A673 (cell line): ENCODE results near the gene NLGN1. TPM values are rescaled to one million over a fixed set of nuclear protein-coding genes. Genes with fewer than 3 reads are reported as not detected.
"Not testable (repeated sequence)": the region's sequence is repeated elsewhere in the genome, so short reads cannot be mapped to it uniquely, and the experiment has no call there.

ENCODE experiments used
- BruUV-seq: library from RNA; stranded (reverse); fragments of 400-500 nt; replicated peaks from 2 replicates; lab custom pipeline; 2021; lab: Mats Ljungman, UMichigan
- CTCF ChIA-PET: fragments of 300-600 bp; sonication (Branson Sonifier 250); formaldehyde crosslinking; loops from one replicate; lab custom pipeline; 2022; ENCODE audit warnings: antibody characterized with exemption; lab: Charles Lee
- POLR2A ChIA-PET: fragments of 300-600 bp; sonication (Branson Sonifier 250); formaldehyde crosslinking; loops from one replicate; lab custom pipeline; 2022; ENCODE audit warnings: antibody characterized with exemption; ENCODE audit not compliant: low non-redundant PET; lab: Charles Lee
- DNase-seq: peaks from one replicate; pipeline ENCODE4 v3.0.0-alpha.2; 2015; ENCODE audit warnings: low spot score
- H3K27ac ChIP-seq: fragments of 200-600 bp; sonication (generic); 2 replicates; pipeline ENCODE4 v1.5.1; 2016; ENCODE audit warnings: mixed run types, low read depth, mild to moderate bottlenecking, mixed read lengths, antibody characterized with exemption, low read length; ENCODE audit not compliant: poor library complexity, severe bottlenecking
- H3K27me3 ChIP-seq: fragments of 200-600 bp; sonication (generic); replicated peaks from 2 replicates; pipeline ENCODE4 v1.6.1; 2017; ENCODE audit warnings: mixed run types, low read depth, mild to moderate bottlenecking, mixed read lengths, antibody characterized with exemption, low read length; ENCODE audit not compliant: insufficient read depth, poor library complexity
- H3K36me3 ChIP-seq: fragments of 200-600 bp; sonication (generic); 2 replicates; pipeline ENCODE4 v1.6.1; 2016; ENCODE audit warnings: mixed run types, mild to moderate bottlenecking, mixed read lengths, antibody characterized with exemption, low read length; ENCODE audit not compliant: insufficient read depth, poor library complexity, severe bottlenecking
- H3K4me1 ChIP-seq: fragments of 200-600 bp; sonication (generic); 2 replicates; pipeline ENCODE4 v1.6.1; 2017; ENCODE audit warnings: mixed run types, mild to moderate bottlenecking, mixed read lengths, antibody characterized with exemption, low read length; ENCODE audit not compliant: insufficient read depth, poor library complexity, severe bottlenecking
- H3K4me3 ChIP-seq: fragments of 200-600 bp; sonication (generic); 2 replicates; pipeline ENCODE4 v1.5.1; 2016; ENCODE audit warnings: low read depth, mixed run types, mild to moderate bottlenecking, mixed read lengths, low read length; ENCODE audit not compliant: poor library complexity, severe bottlenecking
- H3K9me3 ChIP-seq: fragments of 200-600 bp; sonication (generic); 2 replicates; pipeline ENCODE4 v1.6.1; 2016; ENCODE audit warnings: mixed run types, low read depth, mild to moderate bottlenecking, mixed read lengths, antibody characterized with exemption, low read length; ENCODE audit not compliant: poor library complexity, severe bottlenecking
- CTCF ChIP-seq: fragments of 300-800, 200-600 bp; sonication (generic); conservative IDR thresholded peaks from 2 replicates; pipeline ENCODE4 v1.5.1; 2017; ENCODE audit warnings: low read depth, mild to moderate bottlenecking, antibody characterized with exemption, low read length, moderate library complexity, mixed read lengths
- EZH2 ChIP-seq: fragments of 200-600 bp; sonication (generic); IDR thresholded peaks from 2 replicates; pipeline ENCODE4 v1.6.1; 2017; ENCODE audit warnings: borderline replicate concordance, low read depth, mild to moderate bottlenecking, mixed read lengths, antibody characterized with exemption, low read length; ENCODE audit not compliant: poor library complexity, severe bottlenecking
- intact Hi-C: fragments of 100-400 bp; cut with micrococcal nuclease; formaldehyde crosslinking; loops from one replicate; pipeline ENCODE4 v1.10.0; 2022; ENCODE audit not compliant: unreplicated experiment
- total RNA-seq: library from RNA; stranded (reverse); gene quantifications from 2 replicates; pipeline ENCODE4 v1.2.3, GENCODE V29; 2021

NLGN1 gene
- total RNA-seq, 1 experiment from 2014 or later: 0.39 TPM

- intact Hi-C loops: no loop called here
- no peak for DNase-seq
- H3K4me1 ChIP-seq: no peaks in the 10 kb centered on the region
- ChIA-PET CTCF (no interaction called here), POLR2A (no interaction called here)
- no peaks in the 10 kb centered on the region for H3K9me3 ChIP-seq
- no peaks in the 10 kb centered on the region for H3K27me3 ChIP-seq
- H3K36me3 ChIP-seq: no peaks in the 10 kb centered on the region
- no peak overlapping the region for H3K27ac ChIP-seq
- no peak overlapping the region for H3K4me3 ChIP-seq
- no TSS peak for BruUV-seq
- TF ChIP-seq EZH2: no peak
- TF ChIP-seq CTCF: peak; percentile 13; the same call in 1 of the 2 replicates
Observed at GRCh38 chr3:173538410-173538809, 140.9 kb downstream of the NLGN1 start.

GRCh38 chr3:173545590-173545989, 148.0 kb downstream of the NLGN1 start:
- H3K4me3 ChIP-seq, H3K27ac ChIP-seq, CTCF ChIA-PET, intact Hi-C loops, DNase-seq, H3K36me3 ChIP-seq, H3K27me3 ChIP-seq, H3K4me1 ChIP-seq, H3K9me3 ChIP-seq, POLR2A ChIA-PET, BruUV-seq: not testable (repeated sequence)

GRCh38 chr3:173547070-173547469, 149.5 kb downstream of the NLGN1 start:
- Histone ChIP-seq H3K4me3 (no peak overlapping the region), H3K27me3 (no peaks in the 10 kb centered on the region), H3K27ac (no peak overlapping the region), H3K9me3 (no peaks in the 10 kb centered on the region), H3K4me1 (no peaks in the 10 kb centered on the region), H3K36me3 (no peaks in the 10 kb centered on the region)
- POLR2A ChIA-PET: no interaction called here
- intact Hi-C loops: no loop called here
- no TSS peak for BruUV-seq
- no peak for DNase-seq
- CTCF ChIA-PET: no interaction called here
- TF ChIP-seq EZH2 (no peak), CTCF (no peak)

- Histone ChIP-seq H3K27me3 (no peaks in the 10 kb centered on the region), H3K36me3 (no peaks in the 10 kb centered on the region), H3K27ac (no peak overlapping the region), H3K9me3 (no peaks in the 10 kb centered on the region), H3K4me3 (no peak overlapping the region), H3K4me1 (no peaks in the 10 kb centered on the region)
- BruUV-seq: no TSS peak
- no peak for TF ChIP-seq CTCF
- TF ChIP-seq EZH2: no peak
- ChIA-PET CTCF (no interaction called here), POLR2A (no interaction called here)
- no peak for DNase-seq
- intact Hi-C loops: no loop called here
Observed at GRCh38 chr3:173548261-173548660, 150.7 kb downstream of the NLGN1 start.
